Spleen (tissue), 7 donors: ENCODE results near the gene MED29.

Source experiments
- POLR2A ChIP-seq, 3 donors: fragments of 450-650 bp; IDR thresholded peaks; one replicate each; pipeline ENCODE4 v1.5.1; 2017; ENCODE audit warnings: antibody characterized with exemption in 3 of 3, mild to moderate bottlenecking in 1 of 3
- POLR2AphosphoS5 ChIP-seq, 3 donors: sonication (generic); formaldehyde crosslinking; IDR thresholded peaks; one replicate each; pipeline ENCODE4 v1.5.1; 2017; ENCODE audit warnings: antibody characterized with exemption in 3 of 3
- TF ChIP-seq, protein P1 (sequence below), 11 experiments: fragments of 200-600 bp in 7 of 11; fragments of 450-650 bp in 4 of 11; sonication (generic) in 4 of 11; IDR thresholded peaks in 8 of 11; conservative IDR thresholded peaks in 3 of 11; 1 replicate in 7 of 11; 2 replicates in 4 of 11; pipeline versions ENCODE4 v1.4.0 to v1.8.0; 2016 to 2021; ENCODE audit warnings: antibody characterized with exemption in 11 of 11, inconsistent platforms in 4 of 11, mild to moderate bottlenecking in 1 of 11
- donor health status: DM: no; HTN: no; CAD: no; lungs with moderate emphysema.
- donor health status: DM: no; HTN: no; CAD: no.
- donor health status: DM: no; HTN: no; CAD: no.

DNA sequence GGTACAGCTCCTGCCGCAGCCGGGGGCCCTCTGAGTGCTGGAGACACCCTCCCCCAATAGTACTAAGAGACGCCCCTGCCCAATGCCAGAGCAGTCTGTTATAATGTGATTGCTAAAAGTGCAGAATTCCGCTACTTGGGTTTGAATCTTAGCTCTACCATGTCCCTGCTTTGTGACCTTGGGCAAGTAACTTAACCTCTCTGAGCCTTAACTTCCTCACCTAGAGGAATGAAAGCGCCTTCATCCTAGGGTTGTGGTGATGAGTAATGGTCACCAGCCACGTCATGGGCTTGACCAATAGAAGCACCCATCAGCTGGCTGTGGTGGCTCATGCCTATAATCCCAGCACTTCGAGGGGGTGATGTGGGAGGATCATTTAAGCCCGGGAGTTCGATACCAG lies 27.8 kb downstream of the MED29 start:
- TF ChIP-seq, protein P1, sequence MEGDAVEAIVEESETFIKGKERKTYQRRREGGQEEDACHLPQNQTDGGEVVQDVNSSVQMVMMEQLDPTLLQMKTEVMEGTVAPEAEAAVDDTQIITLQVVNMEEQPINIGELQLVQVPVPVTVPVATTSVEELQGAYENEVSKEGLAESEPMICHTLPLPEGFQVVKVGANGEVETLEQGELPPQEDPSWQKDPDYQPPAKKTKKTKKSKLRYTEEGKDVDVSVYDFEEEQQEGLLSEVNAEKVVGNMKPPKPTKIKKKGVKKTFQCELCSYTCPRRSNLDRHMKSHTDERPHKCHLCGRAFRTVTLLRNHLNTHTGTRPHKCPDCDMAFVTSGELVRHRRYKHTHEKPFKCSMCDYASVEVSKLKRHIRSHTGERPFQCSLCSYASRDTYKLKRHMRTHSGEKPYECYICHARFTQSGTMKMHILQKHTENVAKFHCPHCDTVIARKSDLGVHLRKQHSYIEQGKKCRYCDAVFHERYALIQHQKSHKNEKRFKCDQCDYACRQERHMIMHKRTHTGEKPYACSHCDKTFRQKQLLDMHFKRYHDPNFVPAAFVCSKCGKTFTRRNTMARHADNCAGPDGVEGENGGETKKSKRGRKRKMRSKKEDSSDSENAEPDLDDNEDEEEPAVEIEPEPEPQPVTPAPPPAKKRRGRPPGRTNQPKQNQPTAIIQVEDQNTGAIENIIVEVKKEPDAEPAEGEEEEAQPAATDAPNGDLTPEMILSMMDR (IDR thresholded peaks at IDR 0.05 in 8 of 11, conservative IDR thresholded peaks at IDR 0.05 in 3 of 11) = no peak
- TF ChIP-seq POLR2AphosphoS5 (IDR thresholded peaks at IDR 0.05) (no peak), POLR2A (IDR thresholded peaks at IDR 0.05) (no peak)
